SIG-M5 treated with dmso at 0.1 percent for 504 hours (cell line): ENCODE results near the gene DYNLL1.
"Not testable (repeated sequence)": the region's sequence is repeated elsewhere in the genome, so short reads cannot be mapped to it uniquely, and the experiment has no call there.

Experiments used
- DNase-seq: peaks from one replicate; lab custom pipeline; 2025; ENCODE audit not compliant: unreplicated experiment; lab: John Stamatoyannopoulos, UW

The DYNLL1 gene

DNA sequence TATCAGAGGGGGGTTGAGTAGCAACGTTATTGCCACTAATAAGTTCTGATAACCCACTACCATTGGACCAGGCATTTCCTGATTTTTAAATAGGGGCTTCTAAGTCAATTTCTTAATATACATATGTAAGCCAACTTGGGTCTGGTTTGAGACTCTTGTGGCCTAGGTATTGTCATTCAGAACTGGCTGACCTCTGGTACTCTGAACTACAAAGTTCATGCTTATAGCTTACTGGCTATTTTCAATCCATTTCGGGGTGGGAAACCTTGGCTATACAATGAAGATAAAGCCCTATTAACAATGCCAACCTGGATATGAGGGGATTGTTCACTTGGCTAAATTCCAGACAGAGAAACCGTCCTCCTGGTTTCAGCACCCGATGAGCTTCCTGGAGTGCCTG, 8.7 kb downstream of the DYNLL1 start:
- DNase-seq, result no peak

DNA sequence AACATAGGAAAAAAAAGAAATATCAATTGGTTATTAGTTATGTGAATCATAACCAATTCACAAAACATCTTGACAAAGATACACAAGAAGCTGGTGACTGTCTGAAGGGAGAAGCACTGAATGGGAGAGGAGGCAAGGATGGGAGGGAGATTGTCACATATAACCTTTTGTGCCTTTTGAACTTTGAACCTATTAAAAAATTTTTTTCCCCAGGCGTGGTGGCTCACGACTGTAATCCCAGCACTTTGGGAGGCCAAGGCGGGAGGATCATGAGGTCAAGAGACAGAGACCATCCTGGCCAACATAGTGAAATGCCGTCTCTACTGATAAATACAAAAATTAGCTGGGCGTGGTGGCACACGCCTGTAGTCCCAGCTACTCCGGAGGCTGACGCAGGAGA, 12.6 kb downstream of the DYNLL1 start:
- DNase-seq, result no peak

- no peak for DNase-seq
Observed at GRCh38 chr12:120514002-120514401, 18.1 kb downstream of the DYNLL1 start.

GRCh38 chr12:120515496-120515895, 19.6 kb downstream of the DYNLL1 start:
- DNase-seq, result no peak

GRCh38 chr12:120519324-120519723, 23.4 kb downstream of the DYNLL1 start:
- DNase-seq, result not testable (repeated sequence)

DNA sequence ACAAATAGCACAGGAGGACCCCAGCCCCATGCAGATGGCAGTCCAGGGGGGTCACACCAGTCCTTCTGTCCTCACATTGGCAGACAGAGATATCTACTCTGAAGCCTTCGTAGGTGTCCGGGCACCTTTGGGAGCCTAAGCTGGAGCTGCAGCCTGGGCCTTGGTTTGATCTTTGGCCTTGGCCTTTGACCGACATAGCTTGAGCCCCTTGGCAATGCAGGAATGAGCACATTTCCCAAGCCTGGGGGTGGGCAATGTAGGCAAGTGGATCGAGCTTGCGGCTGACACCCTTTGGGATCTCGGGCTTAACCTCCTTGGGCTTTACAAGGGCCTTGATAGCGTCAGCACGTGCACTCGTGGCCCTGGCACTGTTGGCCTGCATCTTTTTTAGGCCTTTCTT, 26.7 kb downstream of the DYNLL1 start:
- DNase-seq, result no peak

DNA sequence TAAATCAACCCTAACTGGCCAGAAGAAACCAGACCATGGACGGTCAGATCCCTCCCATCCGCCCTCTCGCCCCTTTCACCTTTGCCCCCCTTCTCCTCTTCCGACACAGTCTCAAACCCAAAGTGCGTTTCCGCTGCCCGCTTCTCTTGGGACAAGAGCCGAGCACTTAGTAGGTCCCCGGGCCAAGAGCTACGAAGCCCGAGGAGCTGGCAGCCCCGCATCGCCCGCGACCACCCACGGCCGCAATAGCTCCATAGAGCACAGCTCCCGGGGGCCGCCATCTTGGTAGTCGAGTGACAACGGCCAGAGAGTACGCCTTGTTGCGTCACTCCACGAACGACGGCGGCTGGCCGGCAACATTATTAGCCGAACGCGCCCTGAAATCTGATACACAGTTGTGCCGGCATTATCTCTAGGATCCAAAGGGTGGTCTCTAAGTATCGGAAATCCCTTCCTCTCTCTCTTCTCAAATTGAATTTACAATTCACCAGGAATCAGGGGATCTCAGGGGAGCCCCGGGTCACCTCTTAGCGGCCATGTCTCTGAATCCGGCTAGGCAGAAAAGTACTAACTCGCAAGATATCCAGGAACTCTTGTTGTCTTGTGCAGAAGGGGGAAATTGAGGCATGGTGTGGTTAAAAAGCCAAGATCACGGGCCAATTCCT, 33.1 kb downstream of the DYNLL1 start, which contains the start of gene COQ5:
COQ5 (minus strand) TSS at position 298 of the 665 bp plus-strand sequence; CDS start at position 281, 17 bp downstream.
- peak; percentile 83 for DNase-seq

- DNase-seq, result peak; percentile 69
Observed at GRCh38 chr12:120529641-120530417, 33.9 kb downstream of the DYNLL1 start.

- DNase-seq, result not testable (repeated sequence)
Observed at GRCh38 chr12:120530418-120530761, 34.5 kb downstream of the DYNLL1 start.

- no peak for DNase-seq
Observed at GRCh38 chr12:120532701-120533238, 36.9 kb downstream of the DYNLL1 start.

- peak; percentile 89 for DNase-seq
Observed at GRCh38 chr12:120534203-120534702, 38.3 kb downstream of the DYNLL1 start, which contains the start of gene RNF10. RNF10 (plus strand) TSS chr12:120534356; CDS start chr12:120534812, 456 bp downstream.

- DNase-seq, result peak; percentile 62
Observed at GRCh38 chr12:120534703-120535655, 39.1 kb downstream of the DYNLL1 start.

DNA sequence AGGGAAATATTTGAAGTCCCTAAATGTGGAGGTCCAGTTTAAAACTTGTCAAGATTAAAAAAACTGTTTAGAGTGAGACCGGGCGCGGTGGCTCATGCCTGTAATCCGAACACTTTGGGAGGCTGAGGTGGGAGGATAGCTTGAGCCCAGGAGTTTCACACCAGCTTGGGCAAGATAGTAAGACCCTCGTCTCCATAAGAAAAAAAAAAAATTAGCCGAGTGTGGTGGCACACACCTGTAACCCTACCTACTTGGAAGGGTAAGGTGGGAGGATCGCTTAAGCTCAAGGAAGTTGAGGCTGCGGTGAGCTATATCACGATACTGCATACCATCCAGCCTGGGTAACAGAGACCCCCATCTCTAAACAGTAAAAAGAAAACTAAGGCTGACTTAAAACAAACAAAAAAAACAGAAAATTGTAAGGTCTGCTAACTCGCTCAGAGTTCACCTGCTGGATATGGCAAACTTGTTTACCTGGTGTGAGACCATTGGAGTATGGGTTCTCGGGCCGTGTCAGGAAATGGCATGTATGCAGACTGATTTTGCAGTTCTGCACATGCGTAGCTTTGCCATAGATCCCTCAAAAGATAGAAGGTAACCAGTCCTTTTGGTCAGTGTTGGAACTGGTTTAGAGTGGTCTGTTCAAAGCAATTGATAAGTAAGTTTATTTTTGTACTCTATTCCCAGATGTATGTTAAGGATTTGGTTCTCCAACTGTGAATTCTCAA, 40.3 kb downstream of the DYNLL1 start:
- DNase-seq, result no peak

- DNase-seq, result no peak
Observed at GRCh38 chr12:120537856-120538220, 41.9 kb downstream of the DYNLL1 start.

- DNase-seq, result no peak
Observed at GRCh38 chr12:120538281-120539156, 42.6 kb downstream of the DYNLL1 start.

GRCh38 chr12:120539303-120539702, 43.4 kb downstream of the DYNLL1 start:
- DNase-seq, result no peak

DNA sequence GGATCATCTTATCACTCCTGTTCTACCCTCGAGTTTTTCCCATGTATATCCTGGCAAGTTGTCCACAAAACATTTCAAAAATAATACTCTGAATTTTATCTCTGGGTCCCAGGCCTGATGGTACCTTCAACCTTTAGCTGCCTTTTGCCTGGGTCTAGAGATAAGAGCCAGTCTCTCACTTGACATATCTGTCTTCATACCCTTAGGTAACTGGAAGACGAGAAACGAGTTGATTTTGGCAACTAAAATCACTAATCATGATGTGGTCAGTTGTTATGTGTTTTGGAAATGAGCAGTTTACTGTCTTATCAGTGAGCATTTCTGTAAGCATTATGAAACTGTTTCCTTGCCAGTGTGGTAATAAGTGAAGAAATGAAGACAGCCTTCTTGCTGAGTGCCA, 44.5 kb downstream of the DYNLL1 start:
- DNase-seq, result peak; percentile 55

DNA sequence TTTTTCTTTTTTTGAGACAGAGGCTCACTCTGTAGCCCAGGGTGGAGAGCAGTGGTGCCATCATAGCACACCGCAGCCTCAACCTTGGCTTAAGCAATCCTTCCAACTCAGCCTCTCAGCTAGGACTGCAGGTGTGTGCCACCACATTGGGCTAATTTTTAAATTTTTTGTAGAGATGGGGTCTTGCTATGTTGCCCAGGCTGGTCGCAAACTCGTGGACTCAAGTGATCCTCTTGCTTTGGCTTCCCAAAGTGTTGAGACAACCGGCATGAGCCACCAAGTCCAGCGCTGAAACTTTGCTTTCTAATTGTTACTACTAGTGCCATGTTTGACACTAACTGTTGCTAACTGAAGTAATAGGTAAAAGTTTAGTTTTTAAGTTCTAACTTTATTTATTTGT, 46.3 kb downstream of the DYNLL1 start:
- DNase-seq, result no peak

- DNase-seq, result no peak
Observed at GRCh38 chr12:120544691-120545090, 48.8 kb downstream of the DYNLL1 start.
